ENCODE results near the gene FBXO31.

FBXO31 gene

DNA sequence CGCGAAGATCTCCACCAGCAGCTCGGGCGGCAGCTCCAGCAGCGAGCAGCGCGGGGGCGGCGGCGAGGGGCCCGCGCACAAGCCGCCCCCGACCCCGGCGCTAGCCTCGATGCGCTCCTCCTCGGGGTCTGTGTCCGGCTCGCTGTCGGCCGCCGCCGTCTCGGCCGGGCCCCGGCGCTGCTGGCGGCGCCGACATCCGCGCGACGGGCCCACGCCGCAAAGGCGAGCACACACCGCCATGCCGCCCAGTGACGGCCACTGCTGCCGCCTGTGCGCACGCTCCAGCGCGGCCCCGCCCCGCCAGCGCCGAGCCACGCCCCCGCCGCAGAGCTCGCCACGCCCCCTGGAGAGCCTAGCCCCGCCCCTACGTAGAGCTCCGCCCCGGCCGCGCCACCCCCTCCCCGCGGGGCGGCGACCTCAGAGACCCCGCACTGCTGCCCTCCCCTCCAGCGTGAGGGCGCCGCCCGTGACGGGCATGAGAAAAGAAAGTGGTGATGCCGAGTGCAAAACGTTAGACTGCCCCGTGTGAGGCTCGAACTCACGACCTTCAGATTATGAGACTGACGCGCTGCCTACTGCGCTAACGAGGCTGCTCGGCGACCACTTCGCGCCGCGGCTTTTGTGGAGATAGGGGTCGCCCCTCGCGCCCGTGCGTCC, at the start of gene FBXO31:
TSS of gene FBXO31 (minus strand) at position 272 of the 657 bp plus-strand sequence. CDS start at position 240, 32 bp downstream.
- peak; percentile 92 for FAIRE-seq
- DNase-seq (ENCODE audit: insufficient read length, low spot score): peak; percentile 81

- DNase-seq (ENCODE audit: insufficient read length, low spot score): no peak
- FAIRE-seq: no peak
Observed at GRCh38 chr16:87432330-87432915, 48.8 kb upstream of the FBXO31 start.

DNA sequence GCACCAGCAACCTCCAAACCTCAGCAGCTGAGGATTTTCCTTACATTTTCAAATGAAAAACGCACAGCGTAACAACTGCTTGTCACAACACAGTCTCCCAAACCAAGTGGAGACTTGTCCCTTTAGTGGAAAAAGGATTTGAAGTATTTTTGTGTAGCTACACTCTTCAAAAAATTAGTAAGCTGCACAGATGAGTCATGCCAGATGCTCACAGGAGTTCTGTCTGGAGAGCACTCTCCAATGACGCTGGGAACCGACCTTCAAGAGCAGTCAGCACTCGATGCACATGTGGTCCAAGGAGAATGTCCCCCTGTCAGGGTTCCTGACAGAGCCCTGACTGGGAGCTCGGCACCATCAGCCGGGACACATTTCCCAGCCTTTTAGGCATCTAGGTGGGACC, 48.4 kb upstream of the FBXO31 start:
- DNase-seq (ENCODE audit: insufficient read length, low spot score) (peak; percentile 48), FAIRE-seq (no peak)

DNA sequence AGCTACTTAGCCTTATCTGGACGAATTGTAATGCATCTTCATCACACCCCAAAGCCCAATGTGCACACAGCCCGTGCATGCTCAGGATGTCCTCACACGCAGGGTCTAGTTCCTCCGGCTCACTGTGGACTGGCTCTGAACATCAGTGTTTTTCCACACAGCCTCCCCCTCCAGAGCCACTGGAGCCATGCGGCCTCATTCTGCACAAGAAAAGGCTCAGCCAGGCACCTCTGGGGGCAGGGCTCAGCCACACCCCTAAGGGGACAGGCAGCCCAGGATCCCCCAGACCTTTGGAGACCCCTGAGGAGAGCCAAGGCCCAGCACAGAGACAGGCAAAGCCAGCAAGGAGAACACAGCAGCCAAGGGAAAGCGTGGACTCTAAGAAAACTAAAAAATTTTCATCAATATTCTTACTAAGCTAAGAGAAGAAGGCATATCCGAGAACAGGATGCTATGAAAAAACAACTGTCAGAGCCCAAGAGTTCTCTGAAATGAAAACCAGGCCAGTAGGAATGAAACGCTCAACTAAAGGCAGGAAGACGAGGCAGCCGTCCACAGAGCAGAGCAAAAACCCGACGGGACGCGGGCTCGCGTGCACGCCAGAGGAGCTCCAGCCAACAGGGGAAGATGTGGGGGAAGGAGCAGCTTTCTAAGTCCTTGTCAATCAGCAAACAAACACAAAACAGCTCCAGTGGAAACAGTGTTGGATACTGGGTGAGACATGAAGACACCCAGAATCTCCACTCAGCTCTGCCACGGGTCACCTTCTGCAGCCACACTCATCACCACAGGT, 43.0 kb upstream of the FBXO31 start:
- DNase-seq (ENCODE audit: insufficient read length, low spot score): no peak
- no peak for FAIRE-seq

GRCh38 chr16:87425941-87426340, 42.4 kb upstream of the FBXO31 start:
- DNase-seq (ENCODE audit: insufficient read length, low spot score): no peak
- no peak for FAIRE-seq

DNA sequence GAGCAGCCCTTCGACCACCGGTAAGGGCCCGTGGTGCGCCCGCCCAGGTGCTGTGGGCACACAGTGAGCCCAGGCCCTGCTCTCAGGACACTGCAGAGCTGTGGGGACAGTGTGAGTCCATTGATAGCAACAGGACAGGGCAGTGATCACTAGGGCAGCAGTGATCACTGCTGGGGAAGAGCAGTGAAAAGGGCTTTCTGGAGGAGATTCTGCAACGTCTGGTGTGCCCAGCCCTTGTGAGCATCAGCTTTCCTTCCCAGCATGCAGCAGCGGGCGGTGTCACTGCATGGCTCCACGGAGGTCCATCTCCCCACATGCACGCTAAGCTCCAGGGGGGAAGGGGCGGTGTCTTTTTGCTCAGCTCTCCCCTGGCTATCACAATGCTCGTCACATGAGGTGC, 40.7 kb upstream of the FBXO31 start:
- FAIRE-seq (no peak), DNase-seq (ENCODE audit: insufficient read length, low spot score) (no peak)

GRCh38 chr16:87423429-87423828, 39.9 kb upstream of the FBXO31 start:
- FAIRE-seq: no peak
- no peak for DNase-seq (ENCODE audit: insufficient read length, low spot score)

GRCh38 chr16:87422106-87422505, 38.5 kb upstream of the FBXO31 start:
- DNase-seq (ENCODE audit: insufficient read length, low spot score): no peak
- no peak for FAIRE-seq

GRCh38 chr16:87421003-87421912, 37.7 kb upstream of the FBXO31 start:
- FAIRE-seq: no peak

GRCh38 chr16:87420026-87421002, 36.7 kb upstream of the FBXO31 start:
- FAIRE-seq (no peak), DNase-seq (ENCODE audit: insufficient read length, low spot score) (no peak)

More at GRCh38 chr16:87421003-87421912, 37.7 kb upstream of the FBXO31 start:
- DNase-seq (ENCODE audit: insufficient read length, low spot score): no peak

GRCh38 chr16:87418644-87419043, 35.1 kb upstream of the FBXO31 start:
- DNase-seq (ENCODE audit: insufficient read length, low spot score): no peak
- no peak for FAIRE-seq

DNA sequence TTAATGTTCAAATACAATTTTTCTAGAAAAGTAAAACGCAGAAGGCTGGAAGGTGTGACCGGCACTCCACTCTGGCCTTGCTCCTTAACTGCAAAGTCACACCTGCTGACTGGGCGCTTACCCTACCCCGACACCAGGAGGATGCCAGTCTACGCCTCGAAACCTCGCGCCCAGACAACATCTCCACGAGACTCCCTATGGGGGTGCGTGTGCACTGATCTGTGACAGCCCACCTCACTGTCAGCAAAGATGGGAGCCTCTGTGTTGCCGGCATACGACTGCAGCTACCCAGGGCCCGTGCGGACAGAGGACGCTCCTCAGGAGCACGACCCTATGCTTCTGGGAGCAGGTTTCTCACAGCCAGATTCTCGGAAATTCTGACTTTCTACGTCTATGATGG, 34.6 kb upstream of the FBXO31 start:
- DNase-seq (ENCODE audit: insufficient read length, low spot score) (no peak), FAIRE-seq (no peak)

DNA sequence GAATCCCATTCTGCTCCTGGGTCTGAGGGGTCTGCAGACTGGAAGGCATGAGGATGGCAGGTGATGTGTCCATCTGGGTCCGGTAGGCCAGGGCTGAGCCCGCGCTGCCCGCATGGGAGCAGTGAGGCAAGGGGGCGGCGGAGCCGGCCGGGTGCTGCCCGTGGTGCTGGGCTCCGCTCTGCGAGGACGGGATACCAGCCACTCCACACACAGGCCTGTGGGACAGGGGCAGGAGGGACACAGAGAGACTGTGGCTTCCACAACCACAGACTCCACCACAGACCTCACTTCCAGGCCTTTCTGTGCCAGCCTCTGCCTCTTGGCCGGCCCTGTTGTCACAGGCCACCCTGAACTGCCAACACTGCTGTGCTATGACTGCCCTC, 33.9 kb upstream of the FBXO31 start:
- DNase-seq (ENCODE audit: insufficient read length, low spot score) (no peak), FAIRE-seq (no peak)

DNA sequence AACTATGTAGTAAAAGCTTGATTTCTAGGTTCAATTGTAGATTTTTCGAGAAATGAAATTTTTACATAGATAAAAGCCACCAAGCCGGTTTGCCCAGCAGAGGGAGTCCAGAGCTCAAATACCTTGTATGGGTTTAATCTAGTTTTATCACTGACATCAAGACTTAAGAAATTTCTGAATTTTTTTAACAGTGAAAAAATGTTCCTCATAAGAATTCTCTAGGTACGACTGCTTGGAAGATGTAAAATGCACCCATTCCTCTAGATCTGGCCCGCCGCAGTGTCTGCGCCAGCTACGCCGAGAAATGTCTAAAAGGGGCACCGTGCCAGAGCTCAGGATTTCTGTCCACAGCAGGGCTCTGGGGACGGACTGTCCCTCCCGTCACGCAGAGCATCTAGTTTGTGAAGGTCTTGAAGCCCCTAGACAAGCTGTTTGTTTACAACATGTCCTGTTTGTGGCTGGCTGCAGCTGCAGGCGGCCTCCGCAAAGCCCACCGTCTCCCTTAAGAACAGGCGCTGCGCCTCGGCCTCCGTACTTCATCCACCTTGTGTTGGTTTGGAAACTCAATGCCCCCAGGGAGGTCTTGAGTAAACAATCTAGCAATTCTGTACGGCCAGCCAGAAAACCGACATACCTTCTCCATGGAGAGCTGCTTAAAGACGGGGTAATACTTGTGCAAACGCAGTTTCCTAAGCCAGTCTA, 33.4 kb upstream of the FBXO31 start:
- peak; percentile 58 for DNase-seq (ENCODE audit: insufficient read length, low spot score)
- FAIRE-seq: no peak

DNA sequence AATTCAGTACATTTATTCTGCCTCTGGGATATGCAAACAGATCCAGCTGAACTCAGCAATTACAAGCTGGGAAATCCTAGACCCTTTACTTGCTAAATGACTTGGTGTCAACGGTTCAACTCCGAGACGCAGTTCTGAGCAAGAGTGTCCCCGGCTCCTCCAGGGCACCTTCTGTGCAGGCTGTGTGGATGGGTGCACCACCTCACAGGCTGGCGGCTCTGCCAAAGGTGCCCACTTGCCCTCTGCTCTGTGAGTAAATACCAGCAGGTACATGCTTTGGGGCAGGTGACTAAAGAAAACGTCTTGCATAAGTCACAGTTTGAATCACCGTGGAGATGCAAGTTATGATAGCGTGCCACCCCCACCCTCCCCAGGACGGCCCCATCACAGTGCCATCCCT, 31.9 kb upstream of the FBXO31 start:
- no peak for FAIRE-seq
- DNase-seq (ENCODE audit: insufficient read length, low spot score): no peak

DNA sequence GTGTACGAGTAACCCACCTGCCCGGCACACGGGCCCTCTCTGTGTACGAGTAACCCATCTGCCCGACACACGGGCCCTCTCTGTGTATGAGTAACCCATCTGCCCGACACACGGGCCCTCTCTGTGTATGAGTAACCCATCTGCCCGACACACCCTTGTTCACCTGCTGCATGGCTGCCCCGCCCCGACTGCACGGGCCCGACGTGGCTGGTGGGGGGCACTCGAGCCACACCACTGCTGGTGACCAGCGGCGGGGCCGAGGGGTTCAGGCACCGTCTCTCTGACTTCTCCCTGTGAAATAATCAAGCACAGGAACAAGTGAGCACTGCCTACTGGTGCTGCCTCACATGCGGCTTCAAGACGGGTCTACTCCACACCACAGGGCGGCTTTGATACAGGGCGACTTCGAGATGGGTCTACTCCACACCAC, 30.7 kb upstream of the FBXO31 start:
- FAIRE-seq (no peak), DNase-seq (ENCODE audit: insufficient read length, low spot score) (no peak)

- no peak for DNase-seq (ENCODE audit: insufficient read length, low spot score)
- no peak for FAIRE-seq
Observed at GRCh38 chr16:87412996-87413421, 29.4 kb upstream of the FBXO31 start.

DNA sequence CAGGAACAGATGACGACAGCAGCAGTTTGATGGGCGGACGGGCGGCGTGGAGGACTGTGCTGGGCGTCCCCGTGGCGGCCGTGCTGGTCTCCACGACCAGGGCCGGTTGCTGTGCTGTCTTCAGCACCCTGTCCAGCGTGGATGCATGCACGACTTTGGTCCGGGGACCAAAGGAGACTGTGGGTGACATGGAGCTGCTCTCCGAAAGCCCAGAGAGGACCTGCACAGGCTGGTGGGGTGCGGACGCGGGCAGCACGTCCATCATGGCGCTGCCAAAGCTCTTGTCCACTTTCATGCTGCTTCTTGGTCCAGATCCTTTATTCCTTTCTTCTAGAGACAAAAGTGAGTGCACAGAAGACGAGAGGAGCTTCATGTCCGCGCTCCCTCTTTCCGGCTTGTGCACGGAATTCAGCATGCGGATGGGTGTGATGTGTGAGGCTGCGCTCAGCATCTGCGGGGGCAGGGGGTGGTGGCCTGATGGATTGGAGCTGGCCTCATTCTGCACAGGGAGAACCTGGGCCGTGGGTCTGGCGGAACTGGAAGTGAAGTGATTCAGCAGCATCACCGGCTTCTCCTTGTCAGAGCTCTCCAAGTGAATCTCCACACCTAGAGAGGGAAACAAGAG, 28.9 kb upstream of the FBXO31 start:
- DNase-seq (ENCODE audit: insufficient read length, low spot score): no peak
- no peak for FAIRE-seq
